GM18861 (cell line): Measurements from ENCODE around the gene CIAO3.

Experiments
- ATAC-seq: cut with Tn5 transposase; IDR thresholded peaks from one replicate; pipeline ENCODE4 v1.9.1; 2021; ENCODE audit not compliant: unreplicated experiment

The CIAO3 gene

GRCh38 chr16:711548-712320 lies 29.1 kb downstream of the CIAO3 start:
- no peak for ATAC-seq

- ATAC-seq = no peak
Measured at GRCh38 chr16:711084-711483, 29.7 kb downstream of the CIAO3 start.

GRCh38 chr16:710500-711075 lies 30.2 kb downstream of the CIAO3 start:
- ATAC-seq = no peak

DNA sequence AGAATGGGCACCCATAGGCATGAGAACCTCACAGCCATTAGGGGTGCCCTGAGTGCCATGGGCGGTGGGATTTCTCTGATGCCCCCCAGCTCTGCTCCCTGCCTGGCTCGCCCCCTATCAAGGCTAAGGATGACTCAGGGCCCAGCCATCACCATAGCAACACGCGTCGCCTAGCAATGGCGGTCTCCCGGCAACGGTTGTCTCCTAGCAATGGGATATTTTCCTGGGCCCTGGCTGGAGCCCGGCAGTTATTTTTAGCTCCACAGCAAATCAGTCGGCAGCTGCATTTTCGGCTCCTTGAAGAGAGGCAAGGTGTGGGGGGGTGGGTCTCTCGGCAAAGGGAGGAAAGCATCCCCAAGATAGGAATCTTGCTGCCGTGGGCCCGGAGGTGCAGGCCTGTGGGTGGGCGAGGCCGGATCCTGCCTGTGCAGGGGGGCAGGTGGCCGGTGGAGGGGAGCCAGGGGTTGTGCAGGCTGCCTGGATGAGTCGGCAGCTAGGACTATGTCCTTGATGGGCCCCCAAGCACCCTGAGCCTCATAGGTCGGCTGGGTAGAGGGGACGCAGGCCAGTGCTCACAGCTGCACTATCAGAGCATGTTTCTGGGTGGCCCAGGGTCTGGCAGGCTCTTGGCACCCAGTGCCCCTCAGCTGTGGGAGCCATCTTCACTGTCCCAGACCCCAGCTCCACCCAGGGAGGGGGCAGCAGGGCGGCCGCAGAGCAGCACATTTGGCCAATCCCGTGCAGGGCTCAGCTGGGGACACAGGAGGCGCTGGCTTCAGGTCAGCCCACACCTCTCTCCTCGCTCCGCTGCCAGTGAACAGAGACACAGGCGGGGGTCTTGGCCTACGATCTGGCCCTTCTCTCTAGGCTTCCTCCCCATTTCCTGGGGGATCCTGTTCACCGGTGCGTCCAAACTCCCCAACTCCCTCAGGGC lies 31.0 kb downstream of the CIAO3 start:
- no peak for ATAC-seq

- ATAC-seq = no peak
Measured at GRCh38 chr16:708959-709358, 31.8 kb downstream of the CIAO3 start.

DNA sequence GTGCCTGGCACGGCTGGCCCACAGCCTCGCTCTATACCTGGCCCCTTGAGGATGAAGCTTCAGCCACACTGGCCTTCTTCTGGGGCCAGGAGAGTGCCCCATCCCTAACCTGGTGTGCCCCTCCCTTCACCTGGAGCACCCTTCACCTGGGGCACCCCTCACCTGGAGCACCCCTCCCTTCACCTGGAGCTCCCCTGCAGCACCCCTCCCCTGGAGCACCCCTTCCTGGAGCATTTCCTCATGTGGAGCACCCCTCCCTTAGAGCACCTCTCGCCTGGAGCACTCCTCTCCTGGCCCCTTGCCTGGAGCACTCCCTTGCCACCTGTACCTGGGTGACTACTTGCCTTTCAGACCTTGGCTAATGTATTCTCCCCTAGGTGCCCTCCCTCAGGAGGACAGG lies 32.8 kb downstream of the CIAO3 start:
- ATAC-seq = no peak

GRCh38 chr16:707062-707538 lies 33.7 kb downstream of the CIAO3 start:
- no peak for ATAC-seq

DNA sequence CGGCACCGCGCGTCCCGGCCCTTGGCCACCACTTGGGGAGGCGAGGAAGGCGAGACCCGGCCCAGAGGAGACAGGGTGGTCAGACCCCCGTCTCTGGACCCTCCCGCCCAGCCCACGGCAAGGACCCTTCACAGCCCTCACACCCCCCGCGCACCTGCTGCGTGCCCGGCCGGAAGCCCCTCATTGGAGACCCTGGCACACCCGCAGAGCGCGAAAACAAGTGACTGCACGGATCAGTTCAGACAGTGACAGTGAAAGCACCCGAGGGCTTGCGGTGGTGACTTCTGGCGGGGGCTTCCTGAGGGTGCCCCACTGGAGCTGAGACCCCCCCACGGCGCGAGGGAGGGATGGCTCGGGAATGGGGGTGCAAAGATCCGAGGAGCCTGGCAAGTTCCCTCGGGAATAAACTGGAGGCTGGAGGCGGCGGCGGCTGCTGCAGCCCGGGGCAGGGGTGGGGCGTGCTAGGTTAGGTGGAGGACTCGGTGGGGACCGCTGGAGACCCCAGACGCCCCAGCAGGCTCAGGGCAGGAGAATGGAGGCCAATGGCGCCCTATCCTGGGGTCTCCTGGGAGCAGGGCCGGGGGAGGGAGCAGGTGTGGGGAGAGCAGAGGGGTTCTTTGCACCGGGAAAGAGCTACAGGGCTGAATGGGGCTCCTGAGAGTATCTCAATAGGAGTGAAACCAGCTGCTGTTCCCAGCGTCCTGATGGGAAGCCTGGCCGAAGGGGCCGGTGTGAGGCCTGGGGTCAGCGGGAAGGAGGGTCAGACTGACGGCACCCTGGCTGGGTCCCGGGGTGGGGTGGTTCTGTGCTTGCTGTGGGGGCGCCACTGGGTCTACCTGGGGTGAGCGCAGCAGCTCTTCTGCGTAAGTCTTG lies 34.4 kb downstream of the CIAO3 start:
- ATAC-seq = no peak

- no peak for ATAC-seq
Measured at GRCh38 chr16:705431-706188, 35.2 kb downstream of the CIAO3 start, which contains the start of gene FBXL16. TSS of gene FBXL16 (minus strand) at chr16:705801. CDS start at chr16:697405, 8,396 bp downstream.

DNA sequence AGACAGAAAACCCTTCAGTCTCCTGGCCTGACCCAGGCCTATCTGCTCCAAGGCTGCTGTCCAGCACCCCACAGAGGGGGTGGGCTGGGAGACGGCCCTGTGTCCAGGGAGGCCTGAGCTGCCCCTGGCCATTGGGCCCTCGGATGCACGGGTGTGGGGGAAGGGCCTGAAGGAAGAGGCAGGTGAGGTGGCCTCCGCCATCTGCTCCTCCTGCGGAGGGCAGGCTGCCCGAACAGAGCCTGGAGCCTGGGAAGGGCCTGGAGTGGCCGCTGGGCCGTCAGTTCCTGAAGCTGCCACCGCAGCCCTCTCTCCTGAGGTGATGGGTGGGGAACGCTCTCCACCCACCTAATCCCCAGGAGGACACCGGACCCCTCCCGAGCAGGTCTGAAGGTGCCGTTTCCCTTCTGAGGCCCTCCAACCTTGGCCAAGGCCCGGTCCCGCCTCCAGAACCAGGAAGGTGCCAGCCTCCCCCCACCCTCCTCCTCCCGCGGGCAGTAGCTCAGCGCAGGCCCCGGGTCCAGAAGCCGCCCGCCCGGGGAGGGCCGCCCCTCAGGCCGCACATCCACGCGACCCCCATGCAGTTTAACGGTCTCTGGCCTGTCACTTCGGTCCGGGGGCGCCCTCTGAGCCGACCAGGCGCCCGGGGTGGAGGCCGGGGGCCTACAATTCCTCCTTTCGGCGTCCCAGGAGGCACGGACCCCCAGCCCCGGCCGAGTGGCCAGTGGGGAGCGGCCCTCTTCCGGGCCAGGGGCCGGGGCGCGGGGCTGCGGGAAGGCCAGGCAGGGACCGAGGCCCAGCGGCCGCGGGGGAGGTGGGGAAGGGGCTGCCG lies 36.0 kb downstream of the CIAO3 start:
- ATAC-seq = no peak

GRCh38 chr16:704047-704446 lies 36.8 kb downstream of the CIAO3 start:
- no peak for ATAC-seq

- ATAC-seq = no peak
Measured at GRCh38 chr16:703406-703805, 37.4 kb downstream of the CIAO3 start.

DNA sequence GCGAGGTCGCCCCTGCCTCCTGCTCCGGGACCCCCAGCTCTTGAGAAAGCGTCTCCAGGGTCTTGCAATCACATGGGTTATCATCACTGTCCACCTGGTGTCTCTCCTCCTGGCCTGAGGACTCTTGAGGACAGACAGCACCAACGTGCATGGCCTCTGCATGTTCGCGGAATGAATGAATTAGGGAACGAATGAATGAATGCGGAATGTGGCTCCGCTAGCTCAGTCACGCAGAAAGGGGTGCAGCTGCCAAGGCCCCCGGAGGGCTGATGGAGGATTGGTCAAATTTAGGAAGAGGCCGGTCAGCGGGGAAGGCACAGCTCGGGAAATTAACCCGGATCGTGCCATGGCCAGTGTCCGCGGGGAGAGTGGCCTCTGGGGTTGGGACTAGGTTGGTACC lies 38.5 kb downstream of the CIAO3 start:
- no peak for ATAC-seq

GRCh38 chr16:700684-701584 lies 39.9 kb downstream of the CIAO3 start:
- no peak for ATAC-seq

GRCh38 chr16:698911-699671 lies 41.7 kb downstream of the CIAO3 start:
- no peak for ATAC-seq

DNA sequence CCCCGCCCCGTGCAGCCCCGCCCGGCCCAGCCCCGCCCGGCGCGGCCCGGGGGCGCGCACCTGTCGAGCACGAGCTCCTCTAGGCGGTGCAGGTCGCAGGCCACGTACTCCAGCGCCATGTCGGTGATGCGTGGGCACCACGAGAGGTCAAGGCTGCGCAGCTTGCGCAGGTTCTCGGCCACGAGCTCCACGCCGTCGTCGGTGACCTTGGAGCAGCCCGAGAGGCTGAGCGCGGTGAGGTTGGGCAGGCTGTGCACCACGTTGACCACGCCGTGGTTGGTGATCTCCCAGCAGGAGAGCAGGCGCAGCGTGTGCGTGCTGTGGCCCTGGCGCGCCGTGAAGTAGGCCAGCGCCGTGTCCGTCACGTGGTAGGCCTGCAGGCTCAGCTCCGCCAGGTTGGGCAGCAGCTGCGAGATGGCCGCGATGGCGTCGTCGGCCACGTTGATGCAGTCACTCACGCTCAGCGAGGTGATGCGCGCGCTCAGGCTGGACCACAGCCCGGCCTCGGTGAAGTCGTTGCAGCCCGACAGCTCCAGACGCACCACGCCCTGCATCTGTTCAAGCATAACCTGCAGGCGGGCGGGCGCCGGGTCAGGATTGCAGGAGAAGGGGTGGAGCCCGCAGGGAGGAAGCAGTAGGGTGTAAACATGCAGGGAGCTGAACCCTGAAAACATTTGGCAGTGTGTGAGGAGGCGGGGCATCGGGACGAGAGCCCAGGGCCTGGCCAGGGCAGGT lies 45.3 kb downstream of the CIAO3 start:
- no peak for ATAC-seq
